Fibroblast of lung (primary cell): ENCODE results near the gene TROAP. TPM values are rescaled to one million over a fixed set of nuclear protein-coding genes. Genes with fewer than 3 reads are reported as not detected.

Experiments used
- DNase-seq, 2 donors: peaks; one replicate each; pipeline versions ENCODE4 v3.0.0 to v3.0.0-alpha.2; 2010; ENCODE audit warnings: low read depth in 2 of 2
- H2AFZ ChIP-seq: 2 replicates; pipeline ENCODE4 v1.5.1; 2012; ENCODE audit warnings: low read length, control low read depth, inconsistent platforms
- H3K27ac ChIP-seq: 2 replicates; pipeline ENCODE4 v1.5.1; 2011; ENCODE audit warnings: low read length, control low read depth; ENCODE audit not compliant: insufficient read depth
- H3K27me3 ChIP-seq: 2 replicates; pipeline ENCODE4 v1.5.1; 2011; ENCODE audit warnings: mild to moderate bottlenecking, low read length; ENCODE audit not compliant: control insufficient read depth, insufficient read depth
- H3K36me3 ChIP-seq: 2 replicates; pipeline ENCODE4 v1.5.1; 2011; ENCODE audit warnings: low read length; ENCODE audit not compliant: control insufficient read depth, insufficient read depth
- H3K4me1 ChIP-seq: 2 replicates; pipeline ENCODE4 v1.5.1; 2011; ENCODE audit warnings: low read length; ENCODE audit not compliant: control insufficient read depth, insufficient read depth; ENCODE audit errors: extremely low read depth
- H3K4me2 ChIP-seq: 2 replicates; pipeline ENCODE4 v1.5.1; 2011; ENCODE audit warnings: low read length, control low read depth; ENCODE audit not compliant: insufficient read depth; ENCODE audit errors: extremely low read depth
- H3K4me3 ChIP-seq, 4 experiments: fragments of 200-600 bp in 1 of 4; sonication (generic) in 1 of 4; replicated peaks in 1 of 4; 2 replicates each; pipeline ENCODE4 v1.5.1; 2011 to 2016; ENCODE audit warnings: low read length in 4 of 4, low read depth in 3 of 4, mild to moderate bottlenecking in 3 of 4, control low read depth in 2 of 4, inconsistent platforms in 1 of 4, mixed read lengths in 1 of 4; ENCODE audit not compliant: insufficient read depth in 1 of 4; ENCODE audit errors: control extremely low read depth in 1 of 4
- H3K79me2 ChIP-seq: 2 replicates; pipeline ENCODE4 v1.5.1; 2012; ENCODE audit warnings: mild to moderate bottlenecking, low read length, inconsistent platforms; ENCODE audit not compliant: control insufficient read depth, insufficient read depth
- H3K9ac ChIP-seq: 2 replicates; pipeline ENCODE4 v1.5.1; 2011; ENCODE audit warnings: mild to moderate bottlenecking, low read length, control low read depth; ENCODE audit not compliant: insufficient read depth
- H3K9me3 ChIP-seq: 2 replicates; pipeline ENCODE4 v1.5.1; 2012; ENCODE audit warnings: low read depth, low read length; ENCODE audit not compliant: control insufficient read depth, insufficient read depth
- H4K20me1 ChIP-seq: 2 replicates; pipeline ENCODE4 v1.5.1; 2011; ENCODE audit warnings: low read length; ENCODE audit not compliant: control insufficient read depth, insufficient read depth; ENCODE audit errors: extremely low read depth
- EZH2 ChIP-seq: IDR thresholded peaks from 2 replicates; pipeline ENCODE4 v1.5.1; 2012; ENCODE audit warnings: low read length, control low read depth, mild to moderate bottlenecking; ENCODE audit errors: missing control alignments
- polyA plus RNA-seq, 2 donors: library from polyadenylated mRNA; depleted of rRNA in 1 of 2; stranded (reverse) in 1 of 2; unstranded in 1 of 2; fragments of >200 nt; gene quantifications; 2 replicates each; pipeline ENCODE4 v1.2.1, GENCODE V29; 2011 to 2012; ENCODE audit warnings: missing spikeins in 1 of 2
- total RNA-seq: library from RNA; depleted of rRNA; stranded (reverse); fragments of >200 nt; gene quantifications from 2 replicates; pipeline ENCODE4 v1.2.1, GENCODE V29; 2014
- TF ChIP-seq, protein P1 (sequence below), 2 donors: IDR thresholded peaks in 1 of 2; conservative IDR thresholded peaks in 1 of 2; 1 replicate in 1 of 2; 2 replicates in 1 of 2; pipeline ENCODE4 v1.5.1; 2011 to 2012; ENCODE audit warnings: low read length in 2 of 2, control low read depth in 1 of 2, inconsistent platforms in 1 of 2, low read depth in 1 of 2, mild to moderate bottlenecking in 1 of 2

Gene TROAP
- total and polyA plus RNA-seq, 2 donors (not counting 1 experiment from before 2014, with no cell fraction given) = 4.8 to 6.3 TPM

DNA sequence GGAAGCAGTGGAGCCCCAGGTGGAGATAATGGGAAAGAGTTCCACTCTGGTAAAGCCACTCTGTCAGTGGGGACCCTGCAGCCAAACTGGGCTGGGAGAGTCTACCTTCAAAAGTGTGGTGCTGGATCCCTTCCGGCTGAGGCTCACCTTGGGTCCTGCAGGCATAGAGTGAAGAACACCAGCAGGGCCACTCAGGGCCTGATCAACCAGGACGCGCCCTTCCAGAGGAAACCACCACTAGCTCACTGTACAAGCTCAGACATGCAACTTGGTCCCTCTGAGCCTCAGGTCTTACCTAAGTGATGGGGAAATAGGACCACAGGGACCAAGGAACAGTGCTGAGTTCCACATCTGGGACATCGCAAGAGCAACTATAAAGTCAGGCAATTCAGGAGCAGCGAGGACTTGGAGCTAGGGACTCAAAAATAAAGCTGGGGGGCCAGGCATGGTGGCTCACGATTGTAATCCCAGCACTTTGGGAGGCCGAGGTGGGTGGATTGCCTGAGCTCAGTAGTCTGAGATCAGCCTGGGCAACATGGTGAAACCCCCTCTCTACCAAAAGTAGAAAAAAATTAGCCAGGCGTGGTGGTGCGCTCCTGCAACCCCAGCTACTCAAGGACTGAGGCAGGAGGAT lies 34.0 kb upstream of the TROAP start:
- Histone ChIP-seq H3K4me1 (no peaks in the 10 kb centered on the region), H3K79me2 (no peaks in the 10 kb centered on the region), H3K9me3 (no peaks in the 10 kb centered on the region), H3K4me3 (no peak overlapping the region), H3K27ac (no peak overlapping the region), H3K27me3 (no peaks in the 10 kb centered on the region), H3K4me2 (no peak overlapping the region), H3K36me3 (no peaks in the 10 kb centered on the region), H3K9ac (no peak overlapping the region), H2AFZ (no peak overlapping the region), H4K20me1 (no peaks in the 10 kb centered on the region)
- no peak for DNase-seq
- TF ChIP-seq EZH2 = no peak
- TF ChIP-seq, protein P1, sequence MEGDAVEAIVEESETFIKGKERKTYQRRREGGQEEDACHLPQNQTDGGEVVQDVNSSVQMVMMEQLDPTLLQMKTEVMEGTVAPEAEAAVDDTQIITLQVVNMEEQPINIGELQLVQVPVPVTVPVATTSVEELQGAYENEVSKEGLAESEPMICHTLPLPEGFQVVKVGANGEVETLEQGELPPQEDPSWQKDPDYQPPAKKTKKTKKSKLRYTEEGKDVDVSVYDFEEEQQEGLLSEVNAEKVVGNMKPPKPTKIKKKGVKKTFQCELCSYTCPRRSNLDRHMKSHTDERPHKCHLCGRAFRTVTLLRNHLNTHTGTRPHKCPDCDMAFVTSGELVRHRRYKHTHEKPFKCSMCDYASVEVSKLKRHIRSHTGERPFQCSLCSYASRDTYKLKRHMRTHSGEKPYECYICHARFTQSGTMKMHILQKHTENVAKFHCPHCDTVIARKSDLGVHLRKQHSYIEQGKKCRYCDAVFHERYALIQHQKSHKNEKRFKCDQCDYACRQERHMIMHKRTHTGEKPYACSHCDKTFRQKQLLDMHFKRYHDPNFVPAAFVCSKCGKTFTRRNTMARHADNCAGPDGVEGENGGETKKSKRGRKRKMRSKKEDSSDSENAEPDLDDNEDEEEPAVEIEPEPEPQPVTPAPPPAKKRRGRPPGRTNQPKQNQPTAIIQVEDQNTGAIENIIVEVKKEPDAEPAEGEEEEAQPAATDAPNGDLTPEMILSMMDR (conservative IDR thresholded peaks at IDR 0.05 in 1 of 2, IDR thresholded peaks at IDR 0.05 in 1 of 2; ENCODE audit: low read depth in 1 of 2, low read length in 2 of 2) = no peak

DNA sequence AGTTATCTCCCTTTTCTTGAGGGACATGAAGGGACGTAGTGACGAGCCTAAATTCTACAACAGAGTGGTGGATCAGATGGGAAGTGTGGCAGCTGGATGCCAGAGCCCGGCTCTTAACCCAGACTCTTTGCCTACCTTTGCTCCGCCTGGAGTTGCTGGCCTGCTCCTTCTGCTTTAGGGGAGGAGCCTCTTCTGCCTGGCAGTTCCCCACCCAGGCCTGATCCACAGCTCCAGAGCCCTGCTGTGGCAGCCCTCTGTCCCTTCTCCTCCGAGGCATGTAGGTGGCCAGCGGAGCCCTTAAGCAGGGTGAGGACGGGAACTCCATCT lies 30.4 kb upstream of the TROAP start:
- Histone ChIP-seq H3K36me3 (no peaks in the 10 kb centered on the region), H4K20me1 (no peaks in the 10 kb centered on the region), H3K27me3 (peaks cover 18% of the 10 kb centered on the region), H2AFZ (no peak overlapping the region), H3K9me3 (no peaks in the 10 kb centered on the region), H3K4me2 (no peak overlapping the region), H3K4me1 (no peaks in the 10 kb centered on the region), H3K27ac (no peak overlapping the region), H3K79me2 (no peaks in the 10 kb centered on the region), H3K4me3 (no peak overlapping the region), H3K9ac (no peak overlapping the region)
- DNase-seq = no peak
- TF ChIP-seq, protein P1 (conservative IDR thresholded peaks at IDR 0.05 in 1 of 2, IDR thresholded peaks at IDR 0.05 in 1 of 2; ENCODE audit: low read depth in 1 of 2, low read length in 2 of 2) = no peak
- no peak for TF ChIP-seq EZH2

DNA sequence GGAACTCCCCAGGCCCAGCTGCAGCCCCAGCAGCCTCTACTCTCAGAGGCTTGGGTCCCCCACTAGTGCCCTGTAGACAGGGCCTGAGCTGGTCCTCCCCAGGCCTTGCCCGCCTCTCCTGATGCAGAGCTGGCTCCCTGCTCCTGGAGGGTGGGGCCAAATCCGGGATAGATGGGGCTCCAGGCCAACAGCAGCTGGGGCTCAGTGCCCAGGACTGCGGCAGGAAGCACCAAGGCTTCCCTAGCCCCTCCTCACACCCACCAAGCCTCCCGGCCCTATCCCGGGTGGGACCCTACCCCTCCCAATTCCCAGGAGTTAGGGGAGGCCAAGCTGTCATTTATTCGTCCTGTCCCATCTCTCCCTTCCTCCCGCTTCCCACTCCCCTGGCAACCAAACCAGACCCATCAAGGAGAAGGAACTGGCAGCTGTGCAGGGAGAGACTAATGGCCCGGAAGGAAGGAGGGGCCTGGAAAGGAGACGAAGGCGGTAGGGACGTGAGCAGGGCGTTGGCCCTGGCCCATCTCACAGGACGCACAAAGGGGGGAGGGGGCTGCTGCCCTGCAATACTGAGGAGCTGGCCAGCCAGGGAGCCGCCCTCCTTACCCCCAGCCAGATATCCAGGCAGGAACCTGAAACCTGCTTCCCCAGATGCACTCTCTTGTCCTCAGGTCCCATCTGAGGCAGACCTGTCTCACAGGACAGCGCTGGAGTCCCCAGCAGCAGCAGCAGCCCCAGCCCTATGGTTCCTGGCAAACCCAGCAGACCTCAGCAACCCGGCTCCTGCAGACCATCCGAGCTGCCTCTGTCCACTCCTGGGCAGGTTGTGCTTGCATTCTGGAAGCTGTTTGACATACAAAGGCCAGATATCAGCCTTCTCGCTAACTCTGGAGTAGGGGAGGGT lies 29.7 kb upstream of the TROAP start:
- no peaks in the 10 kb centered on the region for H3K79me2 ChIP-seq
- TF ChIP-seq EZH2 = no peak
- TF ChIP-seq, protein P1 (conservative IDR thresholded peaks at IDR 0.05 in 1 of 2, IDR thresholded peaks at IDR 0.05 in 1 of 2; ENCODE audit: low read depth in 1 of 2, low read length in 2 of 2) = no peak
- H3K4me3 ChIP-seq = no peak overlapping the region
- H3K27me3 ChIP-seq = peaks cover 24% of the 10 kb centered on the region
- H3K4me1 ChIP-seq = no peaks in the 10 kb centered on the region
- no peak overlapping the region for H3K4me2 ChIP-seq
- no peak overlapping the region for H3K9ac ChIP-seq
- peak overlapping the region; percentile 4 for H2AFZ ChIP-seq
- H4K20me1 ChIP-seq = no peaks in the 10 kb centered on the region
- DNase-seq = peak in 1 of 2 donors; percentile 27
- no peaks in the 10 kb centered on the region for H3K36me3 ChIP-seq
- H3K9me3 ChIP-seq = no peaks in the 10 kb centered on the region
- no peak overlapping the region for H3K27ac ChIP-seq
